ENCODE data around the gene DHRS7C. TPM values are rescaled to one million over a fixed set of nuclear protein-coding genes. Genes with fewer than 3 reads are reported as not detected.

DHRS7C gene
- total RNA-seq, 2 donors from 2014 or later = 79.3 to 201 TPM

DNA sequence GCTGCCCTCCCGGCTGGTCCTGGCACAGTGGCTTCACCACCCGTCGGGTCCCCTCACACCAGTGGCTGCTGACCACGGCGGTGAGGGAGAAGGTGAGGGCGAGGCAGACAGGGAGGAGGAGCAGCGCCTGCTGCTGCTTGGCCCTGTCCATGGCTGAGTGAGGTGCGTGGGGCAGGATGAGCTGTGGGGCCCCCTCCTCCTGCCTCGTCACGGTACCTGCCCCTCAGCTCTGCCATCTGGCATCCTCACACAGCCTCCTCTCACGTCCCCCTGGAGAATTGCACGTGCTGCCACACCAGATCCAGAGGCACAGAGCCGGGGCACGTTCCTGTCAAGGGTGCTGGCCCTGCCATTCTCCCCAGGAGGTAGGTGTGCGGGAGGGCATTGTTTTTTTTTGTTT lies 30.5 kb upstream of the DHRS7C start, which contains the start of gene GSG1L2:
Gene GSG1L2, minus strand, starts transcription at position 159 of the 400 bp plus-strand sequence. Its CDS starts 8 bp downstream, at position 151.
- no peaks in the 10 kb centered on the region for H3K27me3 ChIP-seq
- no peak for DNase-seq (ENCODE audit: low spot score)
- TF ChIP-seq CTCF (IDR thresholded peaks at IDR 0.05) = no peak
- H3K9me3 ChIP-seq = no peaks in the 10 kb centered on the region
- no peak within 1 kb of the TSS for H3K4me3 ChIP-seq
- H3K4me1 ChIP-seq = no peaks in the 10 kb centered on the region
- H3K27ac ChIP-seq = no peak within 1 kb of the TSS
- no peaks in the 10 kb centered on the region for H3K36me3 ChIP-seq

- no peak for DNase-seq (ENCODE audit: low spot score)
- Histone ChIP-seq H3K4me3 (no peak overlapping the region), H3K27me3 (no peaks in the 10 kb centered on the region), H3K4me1 (no peaks in the 10 kb centered on the region), H3K27ac (no peak overlapping the region), H3K9me3 (no peaks in the 10 kb centered on the region), H3K36me3 (no peaks in the 10 kb centered on the region)
- TF ChIP-seq CTCF (IDR thresholded peaks at IDR 0.05) = no peak
Observed at GRCh38 chr17:9820448-9820847, 29.1 kb upstream of the DHRS7C start.

- H3K27ac ChIP-seq = no peak overlapping the region
- H3K4me3 ChIP-seq = no peak overlapping the region
- H3K9me3 ChIP-seq = no peaks in the 10 kb centered on the region
- no peaks in the 10 kb centered on the region for H3K36me3 ChIP-seq
- H3K4me1 ChIP-seq = no peaks in the 10 kb centered on the region
- H3K27me3 ChIP-seq = no peaks in the 10 kb centered on the region
- TF ChIP-seq CTCF (IDR thresholded peaks at IDR 0.05) = no peak
- DNase-seq (ENCODE audit: low spot score) = no peak
Observed at GRCh38 chr17:9818760-9819159, 27.4 kb upstream of the DHRS7C start.

GRCh38 chr17:9817086-9817485 lies 25.7 kb upstream of the DHRS7C start:
- Histone ChIP-seq H3K9me3 (no peaks in the 10 kb centered on the region), H3K4me1 (peaks cover 0 to 2% of the 10 kb centered on the region in 2 donors), H3K27ac (no peak overlapping the region), H3K36me3 (no peaks in the 10 kb centered on the region), H3K4me3 (no peak overlapping the region), H3K27me3 (no peaks in the 10 kb centered on the region)
- no peak for DNase-seq (ENCODE audit: low spot score)
- no peak for TF ChIP-seq CTCF (IDR thresholded peaks at IDR 0.05)

DNA sequence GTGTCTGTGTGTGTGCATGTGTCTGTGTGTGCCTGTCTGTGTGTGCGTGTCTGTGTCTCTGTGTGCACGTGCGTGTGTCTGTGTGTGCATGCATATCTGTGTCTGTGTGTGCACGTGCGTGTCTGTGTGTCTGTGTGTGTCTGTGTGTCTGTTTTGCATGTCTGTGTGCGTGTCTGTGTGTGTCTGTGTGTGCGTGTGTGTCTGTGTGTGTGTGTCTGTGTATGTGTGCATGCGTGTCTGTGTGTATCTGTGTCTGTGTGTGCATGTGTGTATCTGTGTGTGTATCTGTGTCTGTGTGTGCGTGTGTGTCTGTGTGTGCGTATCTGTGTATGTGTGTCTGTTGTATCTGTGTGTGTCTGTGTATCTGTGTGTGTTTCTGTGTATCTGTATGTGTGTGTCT lies 25.1 kb upstream of the DHRS7C start:
- H3K27ac ChIP-seq = no peak overlapping the region
- TF ChIP-seq CTCF (IDR thresholded peaks at IDR 0.05) = no peak
- no peak for DNase-seq (ENCODE audit: low spot score)
- no peaks in the 10 kb centered on the region for H3K36me3 ChIP-seq
- H3K27me3 ChIP-seq = no peaks in the 10 kb centered on the region
- no peak overlapping the region for H3K4me3 ChIP-seq
- peaks cover 0 to 8% of the 10 kb centered on the region in 2 donors for H3K4me1 ChIP-seq
- H3K9me3 ChIP-seq = no peaks in the 10 kb centered on the region

- Histone ChIP-seq H3K27ac (peak overlapping the region; percentile 60 to 76), H3K4me1 (peaks cover 0 to 19% of the 10 kb centered on the region in 2 donors), H3K9me3 (no peaks in the 10 kb centered on the region), H3K27me3 (no peaks in the 10 kb centered on the region), H3K36me3 (no peaks in the 10 kb centered on the region), H3K4me3 (no peak overlapping the region)
- TF ChIP-seq CTCF (IDR thresholded peaks at IDR 0.05) = no peak
- DNase-seq (ENCODE audit: low spot score) = no peak
Observed at GRCh38 chr17:9814337-9814945, 23.0 kb upstream of the DHRS7C start.

Measured in right atrium auricular region (tissue), 2 donors.